Central memory CD8-positive, alpha-beta T cell (primary cell): ENCODE results near the gene KAZN.

Experiments
- ATAC-seq: fragments of 150-1000 bp; cut with Tn5 transposase; replicated peaks from 2 replicates; pipeline ENCODE4 v1.10.0; 2022; ENCODE audit warnings: mild to moderate bottlenecking, moderate FRiP score, moderate number of reproducible peaks; ENCODE audit not compliant: poor library complexity, severe bottlenecking; ENCODE audit errors: extremely low read depth
- DNase-seq, 2 donors: peaks; one replicate each; pipeline ENCODE4 v3.0.0; 2021; ENCODE audit warnings: low spot score in 2 of 2
- H3K27ac Mint-ChIP-seq: one replicate; pipeline ENCODE4 v1.8.0; 2022; ENCODE audit warnings: low read depth, mild to moderate bottlenecking, moderate library complexity, mixed read lengths
- H3K27me3 Mint-ChIP-seq: one replicate; pipeline ENCODE4 v1.8.0; 2022; ENCODE audit warnings: mixed read lengths
- H3K36me3 Mint-ChIP-seq: one replicate; pipeline ENCODE4 v1.8.0; 2022; ENCODE audit warnings: mild to moderate bottlenecking, moderate library complexity, mixed read lengths; ENCODE audit not compliant: insufficient read depth
- H3K4me1 Mint-ChIP-seq: one replicate; pipeline ENCODE4 v1.8.0; 2022; ENCODE audit warnings: mixed read lengths
- H3K4me3 Mint-ChIP-seq: one replicate; pipeline ENCODE4 v1.8.0; 2022; ENCODE audit warnings: mild to moderate bottlenecking, moderate library complexity, mixed read lengths
- H3K9me3 Mint-ChIP-seq: one replicate; pipeline ENCODE4 v1.8.0; 2022; ENCODE audit warnings: mixed read lengths

The KAZN gene

GRCh38 chr1:15156807-15157380 lies 558.4 kb downstream of the KAZN start:
- DNase-seq (no peak), ATAC-seq (no peak)
- Mint-ChIP-seq H3K36me3 (no peaks in the 10 kb centered on the region), H3K4me3 (peak overlapping the region; percentile 41), H3K27me3 (peaks cover 25% of the 10 kb centered on the region), H3K27ac (no peak overlapping the region), H3K4me1 (peaks cover 16% of the 10 kb centered on the region), H3K9me3 (no peaks in the 10 kb centered on the region)

DNA sequence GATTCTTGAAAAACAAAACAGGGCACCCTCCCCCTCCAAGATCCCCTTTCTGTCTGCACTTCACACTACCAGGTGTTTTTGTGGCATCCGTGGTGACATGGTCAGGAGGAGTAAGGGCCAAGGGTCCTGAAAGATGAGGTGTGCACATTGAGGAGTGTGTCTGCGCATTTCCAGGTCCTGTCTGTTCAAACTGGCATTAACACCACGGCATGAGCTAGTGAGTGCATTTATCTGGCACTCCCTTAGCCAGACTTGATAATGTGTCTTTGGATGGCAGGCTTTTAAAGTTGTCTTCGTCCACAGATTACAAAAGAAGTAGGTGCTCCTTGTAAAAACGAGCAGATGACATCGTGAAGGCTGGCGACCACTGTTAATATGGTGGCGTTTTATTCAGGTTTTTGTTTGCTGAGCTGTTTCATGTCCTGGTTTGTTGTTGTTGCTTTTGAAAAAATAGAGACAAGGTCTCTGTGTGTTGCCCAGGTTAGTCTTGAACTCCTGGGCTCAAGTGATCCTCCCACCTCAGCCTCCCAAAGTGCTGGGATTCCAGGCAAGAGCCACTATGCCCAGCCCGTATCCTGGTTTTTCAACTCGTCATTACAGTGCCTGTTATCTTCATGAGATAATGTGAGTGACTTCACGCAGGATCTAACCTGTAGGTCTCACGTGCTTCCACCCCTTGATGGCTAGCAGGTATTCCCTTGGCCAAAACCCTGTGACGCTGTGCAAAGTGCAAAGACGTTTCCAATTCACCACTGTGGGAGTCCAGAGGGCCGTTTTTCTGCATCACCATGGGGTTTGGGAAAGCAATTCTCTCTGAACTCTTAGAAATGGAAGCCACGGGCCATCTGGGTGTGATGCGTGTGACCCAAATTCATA lies 559.3 kb downstream of the KAZN start:
- no peaks in the 10 kb centered on the region for H3K36me3 Mint-ChIP-seq
- H3K9me3 Mint-ChIP-seq, result no peaks in the 10 kb centered on the region
- peaks cover 16% of the 10 kb centered on the region for H3K4me1 Mint-ChIP-seq
- H3K4me3 Mint-ChIP-seq, result no peak overlapping the region
- DNase-seq, result no peak
- no peak for ATAC-seq
- H3K27ac Mint-ChIP-seq, result no peak overlapping the region
- H3K27me3 Mint-ChIP-seq, result peaks cover 16% of the 10 kb centered on the region

DNA sequence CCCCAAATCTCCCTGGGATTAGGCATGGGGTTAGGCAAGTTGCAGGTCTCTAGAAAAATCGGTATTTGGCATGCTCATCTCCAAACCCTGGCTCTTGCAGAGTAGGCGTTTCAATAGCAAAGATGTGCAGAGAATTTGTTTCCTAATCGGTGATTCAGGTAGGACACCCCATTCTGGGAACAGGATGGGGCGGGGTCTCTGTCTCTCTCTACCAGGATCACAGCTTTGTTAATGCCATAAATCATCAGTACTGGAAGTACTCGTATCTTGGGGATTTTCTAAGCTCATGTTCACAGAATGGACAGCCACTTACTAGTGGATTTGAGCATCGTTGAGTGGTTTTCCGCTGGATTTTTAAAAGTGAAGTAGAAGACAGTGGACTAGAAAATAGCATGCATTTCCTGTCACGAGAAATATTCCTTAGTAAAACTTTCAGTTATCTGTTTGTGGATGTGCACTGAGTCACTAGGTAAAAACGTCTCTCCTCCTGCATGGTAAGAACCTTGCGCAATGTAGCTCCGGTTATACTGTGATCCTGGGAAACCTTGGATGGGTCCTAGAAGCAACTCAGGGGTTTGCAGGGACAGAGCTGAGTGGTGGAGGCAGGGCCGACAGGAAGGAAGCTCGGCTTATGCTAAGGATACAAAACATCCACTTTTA lies 560.2 kb downstream of the KAZN start:
- no peak overlapping the region for H3K27ac Mint-ChIP-seq
- H3K36me3 Mint-ChIP-seq, result no peaks in the 10 kb centered on the region
- H3K4me1 Mint-ChIP-seq, result peaks cover 16% of the 10 kb centered on the region
- no peak for DNase-seq
- H3K4me3 Mint-ChIP-seq, result no peak overlapping the region
- H3K9me3 Mint-ChIP-seq, result no peaks in the 10 kb centered on the region
- H3K27me3 Mint-ChIP-seq, result peaks cover 15% of the 10 kb centered on the region
- ATAC-seq, result no peak

DNA sequence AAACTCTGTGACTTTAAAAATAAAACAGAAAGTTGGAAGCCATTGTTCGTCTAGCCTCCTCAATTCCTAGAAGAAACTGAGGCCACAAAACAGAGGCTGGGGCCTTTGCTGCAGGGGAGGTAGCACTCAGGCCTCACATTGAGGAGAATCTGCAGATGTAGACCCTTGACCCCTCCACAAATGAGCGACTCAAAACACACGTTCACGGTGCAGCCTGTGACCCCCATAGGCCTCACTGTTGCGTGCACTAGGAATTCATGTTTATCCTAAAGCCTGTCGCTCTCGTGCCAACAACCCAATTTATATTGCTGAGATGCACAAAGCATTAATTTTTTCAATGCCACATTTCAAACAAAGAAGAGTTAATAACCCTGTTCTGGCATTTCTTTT lies 560.7 kb downstream of the KAZN start:
- Mint-ChIP-seq H3K9me3 (no peaks in the 10 kb centered on the region), H3K27ac (no peak overlapping the region), H3K4me1 (peaks cover 16% of the 10 kb centered on the region), H3K36me3 (no peaks in the 10 kb centered on the region), H3K4me3 (no peak overlapping the region), H3K27me3 (peaks cover 14% of the 10 kb centered on the region)
- DNase-seq, result no peak
- ATAC-seq, result no peak

GRCh38 chr1:15160626-15161025 lies 562.1 kb downstream of the KAZN start:
- Mint-ChIP-seq H3K27me3 (no peaks in the 10 kb centered on the region), H3K4me3 (no peak overlapping the region), H3K27ac (no peak overlapping the region), H3K4me1 (peaks cover 12% of the 10 kb centered on the region), H3K9me3 (no peaks in the 10 kb centered on the region), H3K36me3 (peaks cover 1% of the 10 kb centered on the region)
- ATAC-seq, result no peak
- no peak for DNase-seq

- Mint-ChIP-seq H3K9me3 (no peaks in the 10 kb centered on the region), H3K27me3 (peaks cover 23% of the 10 kb centered on the region), H3K27ac (no peak overlapping the region), H3K4me3 (no peak overlapping the region), H3K4me1 (peaks cover 7% of the 10 kb centered on the region), H3K36me3 (peaks cover 1% of the 10 kb centered on the region)
- ATAC-seq (no peak), DNase-seq (no peak)
Measured at GRCh38 chr1:15167386-15167785, 568.9 kb downstream of the KAZN start.
